OCI-LY7 (cell line): ENCODE results near the gene OR2AT4. TPM values are rescaled to one million over a fixed set of nuclear protein-coding genes. Genes with fewer than 3 reads are reported as not detected.

ENCODE experiments used
- BruUV-seq: library from RNA; stranded (reverse); fragments of 400-500 nt; replicated peaks from 2 replicates; lab custom pipeline; 2021; lab: Mats Ljungman, UMichigan
- CTCF ChIA-PET: fragments of 300-600 bp; sonication (Branson Sonifier 250); formaldehyde crosslinking; loops from one replicate; lab custom pipeline; 2022; ENCODE audit warnings: antibody characterized with exemption; ENCODE audit not compliant: unreplicated experiment; lab: Charles Lee
- POLR2A ChIA-PET: fragments of 300-600 bp; sonication (Branson Sonifier 250); formaldehyde crosslinking; loops from one replicate; lab custom pipeline; 2022; ENCODE audit warnings: antibody characterized with exemption; lab: Charles Lee
- DNase-seq: peaks from one replicate; pipeline ENCODE4 v3.0.0-alpha.2; 2015; ENCODE audit warnings: low spot score
- H2AFZ ChIP-seq: fragments of 200-600 bp; sonication (generic), shearing (Covaris generic); 2 replicates; pipeline ENCODE4 v1.6.1; 2014; ENCODE audit warnings: mild to moderate bottlenecking, antibody characterized with exemption, low read length, moderate library complexity
- H3K27ac ChIP-seq: fragments of 200-600 bp; sonication (generic); 2 replicates; pipeline ENCODE4 v1.5.1; 2014; ENCODE audit warnings: mixed run types, low read depth, mild to moderate bottlenecking, moderate library complexity, low read length, inconsistent platforms; ENCODE audit not compliant: poor library complexity, severe bottlenecking
- H3K36me3 ChIP-seq: fragments of 200-600 bp; sonication (generic); 2 replicates; pipeline ENCODE4 v1.6.1; 2014; ENCODE audit warnings: mild to moderate bottlenecking, antibody characterized with exemption, low read length, moderate library complexity, mixed read lengths; ENCODE audit not compliant: insufficient read depth
- H3K4me1 ChIP-seq: fragments of 200-600 bp; sonication (generic); 2 replicates; pipeline ENCODE4 v1.5.1; 2014; ENCODE audit warnings: mild to moderate bottlenecking, low read length; ENCODE audit not compliant: insufficient read depth, poor library complexity, severe bottlenecking
- H3K4me2 ChIP-seq: fragments of 200-600 bp; sonication (generic); 2 replicates; pipeline ENCODE4 v1.6.1; 2014; ENCODE audit warnings: mild to moderate bottlenecking, low read length
- H3K4me3 ChIP-seq: fragments of 200-600 bp; sonication (generic); 2 replicates; pipeline ENCODE4 v1.5.1; 2014; ENCODE audit warnings: mild to moderate bottlenecking, low read depth, low read length; ENCODE audit not compliant: poor library complexity, severe bottlenecking
- H3K79me2 ChIP-seq: fragments of 200-600 bp; sonication (generic); 2 replicates; pipeline ENCODE4 v1.6.1; 2016; ENCODE audit warnings: low read depth, mild to moderate bottlenecking, low read length, moderate library complexity, mixed read lengths; ENCODE audit not compliant: insufficient read depth
- H3K9me2 ChIP-seq: fragments of 200-600 bp; sonication (generic); 2 replicates; pipeline ENCODE4 v1.6.1; 2016; ENCODE audit warnings: mild to moderate bottlenecking, low read length, mixed read lengths; ENCODE audit not compliant: insufficient read depth
- H3K9me3 ChIP-seq: fragments of 200-600 bp; sonication (generic); 2 replicates; pipeline ENCODE4 v1.6.1; 2014; ENCODE audit warnings: mild to moderate bottlenecking, mixed run types, low read length, mixed read lengths
- H4K20me1 ChIP-seq: fragments of 200-600 bp; sonication (generic); 2 replicates; pipeline ENCODE4 v1.6.1; 2014; ENCODE audit warnings: mild to moderate bottlenecking, antibody characterized with exemption, low read length, moderate library complexity, mixed read lengths; ENCODE audit not compliant: insufficient read depth
- EZH2phosphoT487 ChIP-seq: fragments of 200-600 bp; sonication (generic); IDR thresholded peaks from 2 replicates; pipeline ENCODE4 v1.6.1; 2018; ENCODE audit warnings: low read depth, borderline replicate concordance, mild to moderate bottlenecking, mixed run types, antibody characterized with exemption, low read length, moderate library complexity, mixed read lengths
- intact Hi-C: fragments of 100-400 bp; cut with micrococcal nuclease; formaldehyde crosslinking; loops from one replicate; pipeline ENCODE4 v1.10.0; 2022; ENCODE audit not compliant: unreplicated experiment
- total RNA-seq, 2 experiments: library from RNA; depleted of rRNA in 1 of 2; stranded (reverse); fragments of >200 nt in 1 of 2; shearing (Covaris generic) in 1 of 2; gene quantifications; 2 replicates each; pipeline ENCODE4 v1.2.3, GENCODE V29; 2014 to 2022
- TF ChIP-seq, protein P1 (sequence below): fragments of 200-600 bp; sonication (generic); conservative IDR thresholded peaks from 2 replicates; pipeline ENCODE4 v1.5.1; 2014; ENCODE audit warnings: mild to moderate bottlenecking, antibody characterized with exemption, low read length, moderate library complexity, mixed read lengths

Gene OR2AT4
- total RNA-seq, 2 experiments from 2014 or later, result not detected

DNA sequence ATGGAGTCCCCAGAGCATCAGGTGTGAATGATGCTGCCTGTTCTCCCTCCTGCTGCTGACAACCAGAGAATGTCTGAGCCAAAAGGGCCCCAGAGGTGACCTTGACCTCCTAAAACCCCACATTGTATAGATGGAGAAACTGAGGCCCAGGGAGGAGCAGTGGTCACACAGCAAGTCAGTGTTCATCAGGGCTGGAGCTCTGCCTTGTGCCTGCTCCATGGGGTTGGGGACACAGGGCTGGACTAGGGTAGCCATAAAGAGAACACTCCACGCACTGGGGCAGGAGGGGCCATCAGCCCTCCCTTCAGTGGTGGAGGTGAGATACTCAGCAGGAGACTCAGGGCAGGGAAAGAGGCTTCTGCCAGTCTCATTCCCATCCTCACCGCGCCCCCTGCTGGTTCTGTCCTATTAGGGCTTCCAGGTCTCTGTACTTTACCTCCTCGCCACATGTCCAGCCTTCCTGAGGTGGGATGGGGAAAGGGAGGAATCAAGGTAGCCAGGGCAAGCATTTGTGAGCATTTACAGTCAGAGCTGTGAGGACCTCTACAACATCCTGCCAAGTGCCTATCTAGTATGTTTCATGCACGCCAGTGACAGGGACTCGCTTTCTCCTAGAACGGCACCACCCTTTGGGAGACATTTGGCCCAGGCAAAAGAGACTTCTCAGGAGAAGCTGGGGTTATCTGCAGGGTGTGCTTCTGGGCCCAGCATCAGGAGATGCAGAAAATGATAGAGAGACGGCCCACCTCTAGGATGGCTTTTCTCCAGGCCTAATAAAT lies 64.7 kb downstream of the OR2AT4 start:
- Histone ChIP-seq H3K9me2 (no peaks in the 10 kb centered on the region), H3K27ac (no peak overlapping the region), H3K4me3 (no peak overlapping the region), H3K36me3 (no peaks in the 10 kb centered on the region), H3K79me2 (no peaks in the 10 kb centered on the region), H3K4me2 (no peak overlapping the region), H2AFZ (no peak overlapping the region), H4K20me1 (no peaks in the 10 kb centered on the region), H3K4me1 (peaks cover 13% of the 10 kb centered on the region), H3K9me3 (no peaks in the 10 kb centered on the region)
- no peak for TF ChIP-seq EZH2phosphoT487
- TF ChIP-seq, protein P1, sequence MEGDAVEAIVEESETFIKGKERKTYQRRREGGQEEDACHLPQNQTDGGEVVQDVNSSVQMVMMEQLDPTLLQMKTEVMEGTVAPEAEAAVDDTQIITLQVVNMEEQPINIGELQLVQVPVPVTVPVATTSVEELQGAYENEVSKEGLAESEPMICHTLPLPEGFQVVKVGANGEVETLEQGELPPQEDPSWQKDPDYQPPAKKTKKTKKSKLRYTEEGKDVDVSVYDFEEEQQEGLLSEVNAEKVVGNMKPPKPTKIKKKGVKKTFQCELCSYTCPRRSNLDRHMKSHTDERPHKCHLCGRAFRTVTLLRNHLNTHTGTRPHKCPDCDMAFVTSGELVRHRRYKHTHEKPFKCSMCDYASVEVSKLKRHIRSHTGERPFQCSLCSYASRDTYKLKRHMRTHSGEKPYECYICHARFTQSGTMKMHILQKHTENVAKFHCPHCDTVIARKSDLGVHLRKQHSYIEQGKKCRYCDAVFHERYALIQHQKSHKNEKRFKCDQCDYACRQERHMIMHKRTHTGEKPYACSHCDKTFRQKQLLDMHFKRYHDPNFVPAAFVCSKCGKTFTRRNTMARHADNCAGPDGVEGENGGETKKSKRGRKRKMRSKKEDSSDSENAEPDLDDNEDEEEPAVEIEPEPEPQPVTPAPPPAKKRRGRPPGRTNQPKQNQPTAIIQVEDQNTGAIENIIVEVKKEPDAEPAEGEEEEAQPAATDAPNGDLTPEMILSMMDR, result peak; percentile 84
- ChIA-PET CTCF (no interaction called here), POLR2A (interaction anchor here (2.3 kb wide), 1 partner anchor 17 kb away, joined by 6 read pairs; no protein-coding TSS in a partner anchor)
- no TSS peak for BruUV-seq
- intact Hi-C loops, result loop anchor here (1.0 kb wide), 1 partner anchor 103 kb away; no protein-coding TSS in a partner anchor
- peak; percentile 73 for DNase-seq

Other genes starting within 250 kb of the OR2AT4 start
- gene XRRA1, start 147.8 kb downstream of the OR2AT4 start, total RNA-seq (2014; rRNA removed; shearing (Covaris generic)), result 19.0 and 20.3 TPM in 2 replicates
- 29.1 and 29.2 TPM in 2 replicates for gene XRRA1, start 147.8 kb downstream of the OR2AT4 start, total RNA-seq (2022)
- 38.3 and 39.6 TPM in 2 replicates for gene SPCS2, start 147.6 kb downstream of the OR2AT4 start, total RNA-seq (2014; rRNA removed; shearing (Covaris generic))
- 168 and 212 TPM in 2 replicates for gene SPCS2, start 147.6 kb downstream of the OR2AT4 start, total RNA-seq (2022)
- gene NEU3, start 107.9 kb downstream of the OR2AT4 start, total RNA-seq (2014; rRNA removed; shearing (Covaris generic)), result 49.4 and 56.3 TPM in 2 replicates
- 42.6 and 44.8 TPM in 2 replicates for gene NEU3, start 107.9 kb downstream of the OR2AT4 start, total RNA-seq (2022)
- 0.03 TPM in 1 of 2 replicates, not detected in the other for gene SLCO2B1, start 54.2 kb upstream of the OR2AT4 start, total RNA-seq (2014; rRNA removed; shearing (Covaris generic))
- gene SLCO2B1, start 54.2 kb upstream of the OR2AT4 start, total RNA-seq (2022), result not detected in 2 replicates
- gene TPBGL, start 143.9 kb upstream of the OR2AT4 start, total RNA-seq (2014; rRNA removed; shearing (Covaris generic)), result not detected in 2 replicates
- gene TPBGL, start 143.9 kb upstream of the OR2AT4 start, total RNA-seq (2022), result not detected in 2 replicates